Testis (tissue), 3 donors: ENCODE measurements around the gene SSH3. TPM values are rescaled to one million over a fixed set of nuclear protein-coding genes. Genes with fewer than 3 reads are reported as not detected.

Source experiments
- DNase-seq: peaks from one replicate; pipeline ENCODE4 v3.0.0-alpha.2; 2019
- H3K27ac ChIP-seq, 2 donors: fragments of 200-600 bp; sonication (generic); one replicate each; pipeline ENCODE4 v1.5.1; 2019
- H3K27me3 ChIP-seq: fragments of 200-600 bp; sonication (generic); one replicate; pipeline ENCODE4 v1.5.1; 2019
- H3K36me3 ChIP-seq: fragments of 200-600 bp; sonication (generic); one replicate; pipeline ENCODE4 v1.5.1; 2017; ENCODE audit warnings: low read depth; ENCODE audit errors: missing control alignments
- H3K4me1 ChIP-seq: fragments of 200-600 bp; sonication (generic); one replicate; pipeline ENCODE4 v1.5.1; 2019
- H3K4me3 ChIP-seq, 2 donors: fragments of 200-600 bp; sonication (generic); one replicate each; pipeline ENCODE4 v1.5.1; 2017 to 2019
- H3K9me3 ChIP-seq: fragments of 200-600 bp; sonication (generic); one replicate; pipeline ENCODE4 v1.5.1; 2017
- CTCF ChIP-seq, 3 experiments: fragments of 450-650 bp in 2 of 3; fragments of 200-600 bp in 1 of 3; sonication (generic) in 1 of 3; IDR thresholded peaks; one replicate each; pipeline ENCODE4 v1.5.1; 2016 to 2019; ENCODE audit warnings: antibody characterized with exemption in 3 of 3, mild to moderate bottlenecking in 2 of 3, moderate library complexity in 1 of 3
- POLR2A ChIP-seq: fragments of 450-650 bp; IDR thresholded peaks from one replicate; pipeline ENCODE4 v1.6.1; 2017; ENCODE audit warnings: antibody characterized with exemption, mild to moderate bottlenecking, moderate library complexity
- WGBS, 2 donors: methylation state at CpG; one replicate each; pipeline ENCODE4 v1.1.5; 2018; 5-methylcytosine and 5-hydroxymethylcytosine counted together
- intact Hi-C: fragments of 100-400 bp; cut with DNase I; formaldehyde crosslinking; loops from one replicate; pipeline ENCODE4 v1.15.1; 2023; ENCODE audit warnings: low total_unique reads
- polyA plus RNA-seq: library from polyadenylated mRNA; stranded (reverse); fragments of 350-450 nt; fragmentation: Illumina TruSeq; extraction: RNeasy Lipid Tissue Mini Kit (QIAGEN cat#74804); gene quantifications from one replicate; pipeline ENCODE4 v1.2.3, GENCODE V29; 2014; ENCODE audit warnings: low read depth, low replicate concordance; ENCODE audit not compliant: insufficient read depth
- total RNA-seq, 2 donors: library from RNA; depleted of rRNA; stranded (reverse); fragments of >200 nt; gene quantifications; one replicate each; pipeline ENCODE4 v1.2.3, GENCODE V29; 2016

SSH3 gene
- total and polyA plus RNA-seq, 3 donors from 2014 or later = 6.9 to 9.8 (median 8.6) TPM

DNA sequence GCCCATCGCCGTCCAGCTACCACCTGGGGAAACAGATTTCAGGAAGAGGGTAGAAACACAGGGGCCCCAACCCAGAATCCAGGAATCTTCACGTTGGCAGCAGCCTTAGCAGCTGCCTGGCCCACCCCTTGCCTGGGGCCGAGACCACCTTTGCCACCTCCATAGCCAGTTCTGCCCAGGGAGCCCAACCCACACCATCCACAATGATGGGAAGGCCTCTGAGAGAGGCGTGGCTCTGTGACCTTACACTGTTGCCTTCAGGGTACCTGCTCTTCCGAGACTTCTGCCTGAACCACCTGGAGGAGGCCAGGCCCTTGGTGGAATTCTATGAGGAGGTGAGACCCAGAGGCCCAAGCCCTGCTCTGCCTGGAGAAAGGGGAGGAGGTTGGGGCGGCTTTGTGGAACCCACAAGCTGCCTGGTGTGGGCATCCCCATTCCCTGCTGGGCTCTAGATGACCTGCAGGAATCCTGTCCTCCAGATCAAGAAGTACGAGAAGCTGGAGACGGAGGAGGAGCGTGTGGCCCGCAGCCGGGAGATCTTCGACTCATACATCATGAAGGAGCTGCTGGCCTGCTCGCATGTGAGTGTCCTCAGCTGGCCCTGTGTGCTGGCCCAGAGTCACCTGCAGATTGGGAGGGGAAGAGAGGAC is 24.3 kb upstream of the SSH3 start:
- intact Hi-C loops = no loop called here
- Histone ChIP-seq H3K9me3 (no peaks in the 10 kb centered on the region), H3K4me3 (no peak overlapping the region), H3K4me1 (peaks cover 42% of the 10 kb centered on the region), H3K36me3 (no peaks in the 10 kb centered on the region), H3K27me3 (no peaks in the 10 kb centered on the region), H3K27ac (no peak overlapping the region)
- 89 to 94% methylated on average over 7 to 14 of the region's 14 CpGs for WGBS, 2 donors
- DNase-seq = no peak
- TF ChIP-seq CTCF (IDR thresholded peaks at IDR 0.05) (no peak), POLR2A (no peak)

DNA sequence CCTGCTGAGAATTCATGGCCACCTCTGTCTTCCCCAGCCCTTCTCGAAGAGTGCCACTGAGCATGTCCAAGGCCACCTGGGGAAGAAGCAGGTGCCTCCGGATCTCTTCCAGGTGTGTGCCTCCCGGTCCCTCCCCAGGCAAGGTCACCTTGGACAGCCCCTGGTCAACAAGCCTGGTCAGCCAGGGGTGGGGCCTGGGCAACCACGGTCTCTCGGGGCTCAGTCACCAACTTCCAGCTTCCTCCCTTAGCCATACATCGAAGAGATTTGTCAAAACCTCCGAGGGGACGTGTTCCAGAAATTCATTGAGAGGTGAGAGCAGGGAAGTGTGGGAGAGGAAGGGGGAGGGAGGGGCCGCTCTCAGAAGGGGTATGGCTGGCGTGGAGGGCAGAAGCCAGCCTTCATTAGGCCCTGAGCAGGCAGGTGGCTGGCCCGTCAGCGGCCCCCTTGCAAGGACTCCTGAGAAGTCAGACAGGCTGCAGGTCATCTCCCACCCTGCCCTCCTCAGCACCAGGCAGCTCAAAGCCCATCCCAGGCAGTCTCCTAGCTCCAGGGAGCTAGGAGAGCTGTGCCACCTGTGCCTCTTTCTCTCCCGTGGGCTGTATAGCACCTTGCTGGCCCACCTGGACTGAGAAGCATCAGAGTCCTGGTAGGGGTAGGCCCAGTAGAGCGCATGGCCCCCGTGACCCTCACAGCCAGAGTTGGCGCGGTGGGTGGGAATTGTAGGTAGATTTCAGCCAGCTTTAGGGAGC is 23.6 kb upstream of the SSH3 start:
- H3K27ac ChIP-seq = no peak overlapping the region
- intact Hi-C loops = no loop called here

GRCh38 chr11:67280341-67280787 is 23.0 kb upstream of the SSH3 start:
- TF ChIP-seq POLR2A = no peak
- no peak for TF ChIP-seq CTCF (IDR thresholded peaks at IDR 0.05)
- Histone ChIP-seq H3K27ac (no peak overlapping the region), H3K9me3 (no peaks in the 10 kb centered on the region), H3K4me1 (peaks cover 29% of the 10 kb centered on the region), H3K27me3 (no peaks in the 10 kb centered on the region), H3K4me3 (no peak overlapping the region), H3K36me3 (no peaks in the 10 kb centered on the region)
- WGBS, 2 donors = 72 to 81% methylated on average over 9 to 13 of the region's 13 CpGs
- DNase-seq = no peak
- intact Hi-C loops = no loop called here

More for the DNA sequence above, 23.6 kb upstream of the SSH3 start:
- WGBS, 2 donors = 84 to 86% methylated on average over 13 to 17 of the region's 17 CpGs
- no peak for TF ChIP-seq POLR2A
- H3K27me3 ChIP-seq = no peaks in the 10 kb centered on the region
- no peaks in the 10 kb centered on the region for H3K9me3 ChIP-seq
- DNase-seq = no peak
- no peaks in the 10 kb centered on the region for H3K36me3 ChIP-seq
- H3K4me3 ChIP-seq = no peak overlapping the region
- H3K4me1 ChIP-seq = peaks cover 35% of the 10 kb centered on the region

DNA sequence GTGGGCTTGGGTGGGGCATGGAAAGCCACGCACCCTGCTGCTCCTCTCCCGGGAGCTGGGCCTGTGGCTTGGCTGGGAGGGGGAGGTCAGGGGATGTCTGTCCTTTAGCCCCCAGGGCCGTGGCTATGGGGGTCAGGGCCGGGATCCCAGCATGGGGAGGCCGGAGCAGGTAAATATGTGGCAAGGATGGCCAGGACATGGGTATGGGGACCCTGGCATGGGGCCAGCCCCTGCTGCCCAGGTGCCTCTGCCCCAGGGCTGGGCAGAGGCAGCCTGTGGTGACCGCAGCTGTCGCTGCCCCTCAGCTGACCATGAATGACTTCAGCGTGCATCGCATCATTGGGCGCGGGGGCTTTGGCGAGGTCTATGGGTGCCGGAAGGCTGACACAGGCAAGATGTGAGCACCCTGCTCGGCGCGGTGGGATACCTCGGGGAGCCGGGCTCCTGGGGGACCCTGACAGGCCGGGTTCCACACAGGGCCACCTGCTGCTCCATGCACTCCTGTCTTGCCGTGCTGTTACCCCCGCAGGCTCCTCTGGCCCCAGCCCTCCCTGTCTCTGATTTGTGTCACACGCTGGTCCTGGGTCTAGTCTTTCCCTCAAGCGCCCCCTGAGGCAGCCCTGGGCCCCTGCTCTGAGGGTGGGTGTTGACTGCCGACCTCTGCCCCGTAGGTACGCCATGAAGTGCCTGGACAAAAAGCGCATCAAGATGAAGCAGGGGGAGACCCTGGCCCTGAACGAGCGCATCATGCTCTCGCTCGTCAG is 22.4 kb upstream of the SSH3 start:
- Histone ChIP-seq H3K36me3 (no peaks in the 10 kb centered on the region), H3K4me3 (no peak overlapping the region), H3K27ac (no peak overlapping the region), H3K4me1 (peaks cover 23% of the 10 kb centered on the region), H3K27me3 (no peaks in the 10 kb centered on the region), H3K9me3 (no peaks in the 10 kb centered on the region)
- intact Hi-C loops = no loop called here
- DNase-seq = no peak
- no peak for TF ChIP-seq CTCF (IDR thresholded peaks at IDR 0.05)
- no peak for TF ChIP-seq POLR2A
- 91 to 96% methylated on average over 12 to 31 of the region's 31 CpGs for WGBS, 2 donors

DNA sequence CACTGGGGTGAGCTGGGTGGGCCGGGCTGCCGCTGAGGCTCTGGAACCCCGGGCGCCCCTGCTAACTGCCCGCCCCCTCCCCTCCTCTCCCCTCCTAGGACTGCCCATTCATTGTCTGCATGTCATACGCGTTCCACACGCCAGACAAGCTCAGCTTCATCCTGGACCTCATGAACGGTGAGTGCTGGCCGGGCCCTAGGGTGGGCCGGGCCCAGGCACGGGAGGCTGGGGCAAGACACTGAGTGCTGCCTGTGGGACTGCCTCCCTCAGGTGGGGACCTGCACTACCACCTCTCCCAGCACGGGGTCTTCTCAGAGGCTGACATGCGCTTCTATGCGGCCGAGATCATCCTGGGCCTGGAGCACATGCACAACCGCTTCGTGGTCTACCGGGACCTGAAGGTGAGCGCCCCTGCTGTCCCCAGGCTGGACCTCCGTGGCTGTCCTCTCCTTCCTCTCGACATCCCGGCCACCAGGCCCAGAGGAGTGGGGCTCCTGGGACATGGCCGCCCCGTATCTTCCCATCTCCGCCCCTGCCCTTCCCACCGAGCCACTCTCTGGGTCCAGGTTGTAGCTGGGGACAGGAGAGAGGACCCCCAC is 21.7 kb upstream of the SSH3 start:
- no peak for DNase-seq
- intact Hi-C loops = no loop called here
- no peaks in the 10 kb centered on the region for H3K36me3 ChIP-seq
- no peak for TF ChIP-seq CTCF (IDR thresholded peaks at IDR 0.05)
- no peak for TF ChIP-seq POLR2A
- no peaks in the 10 kb centered on the region for H3K9me3 ChIP-seq
- no peaks in the 10 kb centered on the region for H3K27me3 ChIP-seq
- no peak overlapping the region for H3K27ac ChIP-seq
- H3K4me1 ChIP-seq = peaks cover 17% of the 10 kb centered on the region
- 93 to 95% methylated on average over 20 to 27 of the region's 27 CpGs for WGBS, 2 donors
- H3K4me3 ChIP-seq = no peak overlapping the region
